ENCODE measurements around the gene SUSD3. TPM values are rescaled to one million over a fixed set of nuclear protein-coding genes. Genes with fewer than 3 reads are reported as not detected.

The SUSD3 gene
- polyA plus RNA-seq, 6 donors from 2014 or later, result 35.3 to 70.1 (median 52.5) TPM

GRCh38 chr9:93079371-93079770 lies 20.9 kb downstream of the SUSD3 start:
- Mint-ChIP-seq H3K4me3 (no peak overlapping the region), H3K27ac (peak overlapping the region in 1 of 6 donors; percentile 32), H3K9me3 (no peaks in the 10 kb centered on the region), H3K4me1 (peaks cover 4 to 21% (median 10%) of the 10 kb centered on the region in 3 donors), H3K27me3 (no peaks in the 10 kb centered on the region), H3K36me3 (peaks cover 5 to 16% of the 10 kb centered on the region in 2 donors)
- ATAC-seq (ENCODE audit: low read depth in 2 of 2) (no peak), DNase-seq (no peak)

- no peak overlapping the region for H3K4me3 Mint-ChIP-seq
- peaks cover 7 to 17% of the 10 kb centered on the region in 2 donors for H3K36me3 Mint-ChIP-seq
- no peak overlapping the region for H3K27ac Mint-ChIP-seq
- no peak for DNase-seq
- no peaks in the 10 kb centered on the region for H3K9me3 Mint-ChIP-seq
- H3K4me1 Mint-ChIP-seq, result peaks cover 4 to 12% (median 10%) of the 10 kb centered on the region in 3 donors
- no peaks in the 10 kb centered on the region for H3K27me3 Mint-ChIP-seq
- no peak for ATAC-seq (ENCODE audit: low read depth in 2 of 2)
These were observed 21.9 kb downstream of the SUSD3 start for GRCh38 chr9:93080406-93080805.

GRCh38 chr9:93081081-93081529 lies 22.6 kb downstream of the SUSD3 start:
- Mint-ChIP-seq H3K4me3 (no peak overlapping the region), H3K36me3 (peaks cover 11 to 21% of the 10 kb centered on the region in 2 donors), H3K27me3 (no peaks in the 10 kb centered on the region), H3K9me3 (no peaks in the 10 kb centered on the region), H3K27ac (peak overlapping the region in 2 of 6 donors; percentile 59 to 66), H3K4me1 (peaks cover 4 to 10% (median 9%) of the 10 kb centered on the region in 3 donors)
- DNase-seq, result no peak
- ATAC-seq (ENCODE audit: low read depth in 2 of 2), result no peak

GRCh38 chr9:93081931-93082330 lies 23.4 kb downstream of the SUSD3 start:
- no peak overlapping the region for H3K4me3 Mint-ChIP-seq
- H3K27ac Mint-ChIP-seq, result no peak overlapping the region
- DNase-seq (no peak), ATAC-seq (ENCODE audit: low read depth in 2 of 2) (no peak)
- peaks cover 11 to 28% of the 10 kb centered on the region in 2 donors for H3K36me3 Mint-ChIP-seq
- no peaks in the 10 kb centered on the region for H3K9me3 Mint-ChIP-seq
- H3K4me1 Mint-ChIP-seq, result peaks cover 5 to 10% (median 6%) of the 10 kb centered on the region in 3 donors
- no peaks in the 10 kb centered on the region for H3K27me3 Mint-ChIP-seq

- ATAC-seq (ENCODE audit: low read depth in 2 of 2), result no peak
- Mint-ChIP-seq H3K36me3 (peaks cover 11 to 28% of the 10 kb centered on the region in 2 donors), H3K4me1 (peaks cover 4 to 6% (median 4%) of the 10 kb centered on the region in 3 donors), H3K27ac (no peak overlapping the region), H3K27me3 (no peaks in the 10 kb centered on the region), H3K9me3 (no peaks in the 10 kb centered on the region), H3K4me3 (no peak overlapping the region)
- no peak for DNase-seq
These were observed 24.4 kb downstream of the SUSD3 start for GRCh38 chr9:93082841-93083411.

- peaks cover 4 to 6% (median 4%) of the 10 kb centered on the region in 3 donors for H3K4me1 Mint-ChIP-seq
- H3K36me3 Mint-ChIP-seq, result peaks cover 11 to 28% of the 10 kb centered on the region in 2 donors
- no peak overlapping the region for H3K4me3 Mint-ChIP-seq
- H3K27me3 Mint-ChIP-seq, result no peaks in the 10 kb centered on the region
- ATAC-seq (ENCODE audit: low read depth in 2 of 2) (no peak), DNase-seq (no peak)
- H3K9me3 Mint-ChIP-seq, result no peaks in the 10 kb centered on the region
- H3K27ac Mint-ChIP-seq, result peak overlapping the region in 1 of 6 donors; percentile 82
These were observed 25.3 kb downstream of the SUSD3 start for GRCh38 chr9:93083592-93084470.

- no peak overlapping the region for H3K4me3 Mint-ChIP-seq
- DNase-seq (no peak), ATAC-seq (ENCODE audit: low read depth in 2 of 2) (no peak)
- H3K27ac Mint-ChIP-seq, result no peak overlapping the region
- H3K4me1 Mint-ChIP-seq, result peaks cover 4 to 7% (median 4%) of the 10 kb centered on the region in 3 donors
- H3K9me3 Mint-ChIP-seq, result no peaks in the 10 kb centered on the region
- H3K36me3 Mint-ChIP-seq, result peaks cover 11 to 27% of the 10 kb centered on the region in 2 donors
- no peaks in the 10 kb centered on the region for H3K27me3 Mint-ChIP-seq
These were observed 26.0 kb downstream of the SUSD3 start for GRCh38 chr9:93084471-93084881.

GRCh38 chr9:93085676-93086075 lies 27.2 kb downstream of the SUSD3 start:
- ATAC-seq (ENCODE audit: low read depth in 2 of 2) (no peak), DNase-seq (no peak)
- Mint-ChIP-seq H3K4me3 (no peak overlapping the region), H3K4me1 (peaks cover 4 to 19% (median 10%) of the 10 kb centered on the region in 3 donors), H3K27ac (peak overlapping the region in 1 of 6 donors; percentile 32), H3K36me3 (peaks cover 11 to 20% of the 10 kb centered on the region in 2 donors), H3K27me3 (no peaks in the 10 kb centered on the region), H3K9me3 (no peaks in the 10 kb centered on the region)

- Mint-ChIP-seq H3K9me3 (no peaks in the 10 kb centered on the region), H3K4me3 (no peak overlapping the region), H3K36me3 (peaks cover 7 to 20% of the 10 kb centered on the region in 2 donors), H3K4me1 (peaks cover 9 to 29% (median 19%) of the 10 kb centered on the region in 3 donors), H3K27me3 (no peaks in the 10 kb centered on the region), H3K27ac (peak overlapping the region in 1 of 6 donors; percentile 83)
- DNase-seq, result no peak
- no peak for ATAC-seq (ENCODE audit: low read depth in 2 of 2)
These were observed 28.1 kb downstream of the SUSD3 start for GRCh38 chr9:93086447-93087224.

GRCh38 chr9:93087971-93088655 lies 29.6 kb downstream of the SUSD3 start:
- H3K4me1 Mint-ChIP-seq, result peaks cover 24 to 43% (median 33%) of the 10 kb centered on the region in 3 donors
- DNase-seq (no peak), ATAC-seq (ENCODE audit: low read depth in 2 of 2) (no peak)
- no peak overlapping the region for H3K4me3 Mint-ChIP-seq
- H3K9me3 Mint-ChIP-seq, result no peaks in the 10 kb centered on the region
- H3K36me3 Mint-ChIP-seq, result peaks cover 6 to 20% of the 10 kb centered on the region in 2 donors
- H3K27ac Mint-ChIP-seq, result peak overlapping the region in 1 of 6 donors; percentile 78
- H3K27me3 Mint-ChIP-seq, result no peaks in the 10 kb centered on the region

- DNase-seq, result no peak
- Mint-ChIP-seq H3K4me3 (no peak overlapping the region), H3K27ac (peak overlapping the region in 2 of 6 donors; percentile 42 to 78), H3K9me3 (no peaks in the 10 kb centered on the region), H3K27me3 (no peaks in the 10 kb centered on the region), H3K4me1 (peaks cover 29 to 46% (median 35%) of the 10 kb centered on the region in 3 donors), H3K36me3 (peaks cover 6 to 16% of the 10 kb centered on the region in 2 donors)
- ATAC-seq (ENCODE audit: low read depth in 2 of 2), result no peak
These were observed 30.1 kb downstream of the SUSD3 start for GRCh38 chr9:93088656-93089015.

GRCh38 chr9:93089024-93089423 lies 30.5 kb downstream of the SUSD3 start:
- H3K27ac Mint-ChIP-seq, result peak overlapping the region in 2 of 6 donors; percentile 9 to 42

More at GRCh38 chr9:93089024-93089423, 30.5 kb downstream of the SUSD3 start:
- Mint-ChIP-seq H3K9me3 (no peaks in the 10 kb centered on the region), H3K4me3 (no peak overlapping the region), H3K27me3 (no peaks in the 10 kb centered on the region), H3K36me3 (peaks cover 6 to 12% of the 10 kb centered on the region in 2 donors), H3K4me1 (peaks cover 33 to 48% (median 38%) of the 10 kb centered on the region in 3 donors)
- ATAC-seq (ENCODE audit: low read depth in 2 of 2), result no peak
- no peak for DNase-seq
